Endothelial cell of umbilical vein (primary cell): ENCODE measurements around the gene SV2A.

Experiments
- CTCF ChIP-seq, 2 donors: IDR thresholded peaks; 1 replicate in 1 of 2; 2 replicates in 1 of 2; pipeline ENCODE4 v1.5.1; 2011; ENCODE audit warnings: low read length in 2 of 2, mild to moderate bottlenecking in 2 of 2, moderate library complexity in 2 of 2, control low read depth in 1 of 2, inconsistent platforms in 1 of 2, low read depth in 1 of 2; ENCODE audit not compliant: insufficient read depth in 1 of 2; ENCODE audit errors: extremely low read depth in 1 of 2
- EZH2 ChIP-seq: IDR thresholded peaks from 2 replicates; pipeline ENCODE4 v1.6.1; 2012; ENCODE audit warnings: borderline replicate concordance, low read depth, mild to moderate bottlenecking, moderate library complexity, low read length, inconsistent platforms; ENCODE audit not compliant: severe bottlenecking
- POLR2A ChIP-seq: IDR thresholded peaks from 2 replicates; pipeline ENCODE4 v1.6.1; 2012; ENCODE audit warnings: low read depth, mild to moderate bottlenecking, control low read depth, low read length
- POLR2AphosphoS5 ChIP-seq: IDR thresholded peaks from 2 replicates; pipeline ENCODE4 v1.6.1; 2012; ENCODE audit warnings: low read depth, mild to moderate bottlenecking, control low read depth, low read length, moderate library complexity; ENCODE audit not compliant: insufficient read depth

- TF ChIP-seq CTCF (IDR thresholded peaks at IDR 0.05; ENCODE audit: extremely low read depth in 1 of 2, insufficient read depth in 1 of 2, low read depth in 1 of 2, low read length in 2 of 2) (no peak), EZH2 (no peak), POLR2AphosphoS5 (no peak), POLR2A (no peak)
Measured at GRCh38 chr1:149949911-149950310, 32.3 kb upstream of the SV2A start.
